KMS-11 (cell line): ENCODE results near the gene TNFAIP1.

Experiments
- H2AFZ ChIP-seq: fragments of 200-600 bp; sonication (generic); 2 replicates; pipeline ENCODE4 v1.6.1; 2016; ENCODE audit warnings: antibody characterized with exemption, mixed run types, low read depth
- H3K27ac ChIP-seq: fragments of 200-600 bp; sonication (generic); 2 replicates; pipeline ENCODE4 v1.6.1; 2016; ENCODE audit warnings: mild to moderate bottlenecking, mixed run types
- H3K27me3 ChIP-seq: fragments of 200-600 bp; sonication (generic); 2 replicates; pipeline ENCODE4 v1.6.1; 2017; ENCODE audit warnings: mild to moderate bottlenecking, low read depth, mixed run types, moderate library complexity; ENCODE audit not compliant: insufficient read depth
- H3K36me3 ChIP-seq: fragments of 200-600 bp; sonication (generic); 2 replicates; pipeline ENCODE4 v1.6.1; 2017; ENCODE audit warnings: mild to moderate bottlenecking, mixed run types; ENCODE audit not compliant: insufficient read depth
- H3K4me1 ChIP-seq: fragments of 200-600 bp; sonication (generic); 2 replicates; pipeline ENCODE4 v1.6.1; 2016; ENCODE audit warnings: mild to moderate bottlenecking, low read depth, mixed run types; ENCODE audit not compliant: poor library complexity, severe bottlenecking
- H3K4me2 ChIP-seq: fragments of 200-600 bp; sonication (generic); 2 replicates; pipeline ENCODE4 v1.7.0; 2016; ENCODE audit warnings: mild to moderate bottlenecking, mixed run types
- H3K4me3 ChIP-seq: fragments of 200-600 bp; sonication (generic); IDR thresholded peaks from 2 replicates; pipeline ENCODE4 v1.6.1; 2017; ENCODE audit warnings: low read depth, low read length, mixed read lengths; ENCODE audit not compliant: insufficient read depth
- H3K79me2 ChIP-seq: fragments of 200-600 bp; sonication (generic); 2 replicates; pipeline ENCODE4 v1.6.1; 2016; ENCODE audit warnings: low read depth, mixed run types; ENCODE audit not compliant: insufficient read depth
- H3K9ac ChIP-seq: fragments of 200-600 bp; sonication (generic); 2 replicates; pipeline ENCODE4 v1.6.1; 2016; ENCODE audit warnings: mild to moderate bottlenecking, mixed run types
- H4K20me1 ChIP-seq: fragments of 200-600 bp; sonication (generic); 2 replicates; pipeline ENCODE4 v1.6.1; 2016; ENCODE audit warnings: mild to moderate bottlenecking, mixed run types; ENCODE audit not compliant: insufficient read depth
- TF ChIP-seq, protein P1 (sequence below): fragments of 200-600 bp; sonication (generic); conservative IDR thresholded peaks from 2 replicates; pipeline ENCODE4 v1.6.1; 2017; ENCODE audit warnings: low read depth, mild to moderate bottlenecking, antibody characterized with exemption, low read length, moderate library complexity, mixed read lengths

TNFAIP1 gene

DNA sequence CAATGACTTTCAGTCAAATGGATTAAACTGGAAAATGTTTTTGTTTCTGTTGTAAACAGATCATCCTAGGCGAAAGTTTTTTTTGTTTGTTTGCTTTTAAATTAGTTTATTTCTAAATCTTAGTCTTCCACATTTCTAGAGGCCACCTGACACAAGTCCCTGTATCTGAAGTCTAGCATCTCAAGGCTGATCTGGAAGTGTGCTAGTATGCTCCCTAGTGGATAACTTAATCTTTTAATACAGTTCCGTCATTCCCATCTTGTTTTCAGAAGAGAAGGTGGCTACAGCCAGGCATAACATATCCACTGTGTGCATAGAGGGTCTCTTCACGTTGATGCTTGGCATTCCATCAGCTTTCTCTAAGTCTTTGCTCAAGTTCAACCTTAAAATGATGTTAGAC lies 7.9 kb upstream of the TNFAIP1 start:
- Histone ChIP-seq H3K79me2 (peaks cover 36% of the 10 kb centered on the region), H3K36me3 (peaks cover 3% of the 10 kb centered on the region; the same call in 1 of the 2 replicates), H3K4me3 (no peak overlapping the region), H3K4me2 (no peak overlapping the region), H3K27ac (no peak overlapping the region), H2AFZ (no peak overlapping the region), H3K9ac (no peak overlapping the region), H4K20me1 (0 out of 2 replicates have a peak, but pooled peaks cover 8% of the 10 kb centered on the region), H3K27me3 (no peaks in the 10 kb centered on the region), H3K4me1 (no peaks in the 10 kb centered on the region)
- TF ChIP-seq, protein P1, sequence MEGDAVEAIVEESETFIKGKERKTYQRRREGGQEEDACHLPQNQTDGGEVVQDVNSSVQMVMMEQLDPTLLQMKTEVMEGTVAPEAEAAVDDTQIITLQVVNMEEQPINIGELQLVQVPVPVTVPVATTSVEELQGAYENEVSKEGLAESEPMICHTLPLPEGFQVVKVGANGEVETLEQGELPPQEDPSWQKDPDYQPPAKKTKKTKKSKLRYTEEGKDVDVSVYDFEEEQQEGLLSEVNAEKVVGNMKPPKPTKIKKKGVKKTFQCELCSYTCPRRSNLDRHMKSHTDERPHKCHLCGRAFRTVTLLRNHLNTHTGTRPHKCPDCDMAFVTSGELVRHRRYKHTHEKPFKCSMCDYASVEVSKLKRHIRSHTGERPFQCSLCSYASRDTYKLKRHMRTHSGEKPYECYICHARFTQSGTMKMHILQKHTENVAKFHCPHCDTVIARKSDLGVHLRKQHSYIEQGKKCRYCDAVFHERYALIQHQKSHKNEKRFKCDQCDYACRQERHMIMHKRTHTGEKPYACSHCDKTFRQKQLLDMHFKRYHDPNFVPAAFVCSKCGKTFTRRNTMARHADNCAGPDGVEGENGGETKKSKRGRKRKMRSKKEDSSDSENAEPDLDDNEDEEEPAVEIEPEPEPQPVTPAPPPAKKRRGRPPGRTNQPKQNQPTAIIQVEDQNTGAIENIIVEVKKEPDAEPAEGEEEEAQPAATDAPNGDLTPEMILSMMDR, result no peak

DNA sequence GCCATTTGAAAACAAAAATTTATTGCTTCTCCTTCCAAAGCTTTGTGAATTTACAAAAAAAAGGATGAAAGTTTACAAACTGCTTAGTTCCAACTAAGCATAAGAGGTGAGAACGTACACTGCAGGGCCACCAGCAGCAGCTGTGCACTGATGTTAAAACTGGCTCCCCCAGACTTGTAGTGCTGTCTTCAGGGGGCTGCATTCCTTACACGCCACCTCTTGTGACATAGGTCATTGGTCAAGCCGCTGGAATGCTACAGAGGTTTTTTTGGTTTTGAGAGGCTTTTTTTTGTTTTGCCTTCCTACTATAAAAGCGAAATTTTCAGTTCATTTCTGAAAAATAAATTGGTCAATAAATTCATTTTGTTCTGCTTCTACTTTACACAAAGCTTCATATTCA lies 7.2 kb upstream of the TNFAIP1 start:
- H3K4me1 ChIP-seq, result no peaks in the 10 kb centered on the region
- peaks cover 3% of the 10 kb centered on the region; the same call in 1 of the 2 replicates for H3K36me3 ChIP-seq
- no peak overlapping the region for H3K27ac ChIP-seq

DNA sequence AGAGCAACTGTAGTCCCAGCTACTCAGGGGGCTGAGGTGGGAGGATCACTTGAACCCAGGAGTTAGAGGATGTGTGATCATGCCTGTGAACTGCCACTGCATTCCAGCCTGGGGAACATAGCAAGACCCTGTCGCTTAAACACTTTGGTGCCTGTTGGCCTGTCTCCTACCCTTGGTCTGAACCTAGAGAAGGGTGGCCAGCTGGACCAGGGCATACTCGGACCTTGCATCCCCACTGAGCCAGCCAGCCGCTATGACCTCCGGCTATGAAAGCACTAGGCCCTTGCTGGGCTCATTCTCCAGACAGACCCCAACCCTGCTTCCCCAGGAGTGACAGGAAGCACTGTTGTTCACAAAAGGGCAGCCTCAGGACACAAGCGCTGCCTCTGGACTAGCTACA lies 4.9 kb upstream of the TNFAIP1 start:
- Histone ChIP-seq H4K20me1 (no peaks in the 10 kb centered on the region), H3K27ac (no peak overlapping the region), H3K79me2 (peaks cover 8% of the 10 kb centered on the region; the same call in 1 of the 2 replicates), H3K36me3 (peaks cover 3% of the 10 kb centered on the region; the same call in 1 of the 2 replicates), H3K9ac (no peak overlapping the region), H3K4me2 (no peak overlapping the region), H2AFZ (no peak overlapping the region), H3K27me3 (no peaks in the 10 kb centered on the region), H3K4me1 (peaks cover 7% of the 10 kb centered on the region), H3K4me3 (no peak overlapping the region)
- TF ChIP-seq, protein P1, result no peak

More for the DNA sequence above, 7.2 kb upstream of the TNFAIP1 start:
- Histone ChIP-seq H2AFZ (no peak overlapping the region), H3K4me3 (no peak overlapping the region), H3K79me2 (peaks cover 30% of the 10 kb centered on the region), H3K4me2 (no peak overlapping the region), H3K9ac (no peak overlapping the region), H3K27me3 (no peaks in the 10 kb centered on the region), H4K20me1 (0 out of 2 replicates have a peak, but pooled peaks cover 8% of the 10 kb centered on the region)
- TF ChIP-seq, protein P1, result no peak

DNA sequence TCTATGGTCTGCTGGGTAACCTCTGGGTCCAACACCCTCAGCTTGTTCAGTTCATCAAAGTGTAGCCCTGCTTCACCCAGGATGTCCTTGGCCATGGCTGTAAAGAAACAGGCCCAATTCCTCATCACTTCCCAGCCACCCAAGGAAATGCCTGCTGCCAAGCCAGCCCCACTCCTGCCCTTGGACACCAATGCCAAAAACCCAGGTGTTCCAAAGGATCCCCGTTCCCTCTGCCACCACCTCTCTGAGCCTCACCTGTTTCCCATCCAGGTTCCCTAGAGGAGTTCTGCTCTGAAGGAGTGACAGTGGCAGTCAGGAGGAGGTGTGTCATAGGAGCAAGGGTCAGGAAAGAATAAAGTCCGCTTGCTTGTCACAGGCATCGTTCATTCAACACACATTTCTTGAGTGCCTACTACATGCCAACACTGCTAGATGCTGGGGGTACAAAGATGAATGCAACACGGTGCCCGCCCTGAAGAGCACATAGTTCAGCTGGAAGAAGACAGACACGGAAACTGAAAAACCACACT lies 3.6 kb upstream of the TNFAIP1 start:
- Histone ChIP-seq H4K20me1 (no peaks in the 10 kb centered on the region), H3K4me1 (peaks cover 14% of the 10 kb centered on the region), H2AFZ (no peak overlapping the region), H3K27me3 (no peaks in the 10 kb centered on the region), H3K79me2 (no peaks in the 10 kb centered on the region; the same call in 1 of the 2 replicates), H3K27ac (no peak overlapping the region), H3K36me3 (0 out of 2 replicates have a peak, but pooled peaks cover 3% of the 10 kb centered on the region), H3K4me3 (no peak overlapping the region), H3K4me2 (no peak overlapping the region), H3K9ac (no peak overlapping the region)
- TF ChIP-seq, protein P1, result no peak
